Right lobe of liver (tissue), 4 donors: Measurements from ENCODE around the gene EHHADH.

Experiments
- POLR2A ChIP-seq: fragments of 450-650 bp; IDR thresholded peaks from one replicate; pipeline ENCODE4 v1.6.1; 2017; ENCODE audit warnings: antibody characterized with exemption, mild to moderate bottlenecking
- TF ChIP-seq, protein P1 (sequence below), 4 donors: fragments of 200-600 bp in 3 of 4; fragments of 450-650 bp in 1 of 4; IDR thresholded peaks; one replicate each; pipeline versions ENCODE4 v1.5.1 to v1.8.0; 2016 to 2022; ENCODE audit warnings: antibody characterized with exemption in 4 of 4, mild to moderate bottlenecking in 2 of 4
- donor health status: DM: no; HTN: no; CAD: no.
- donor health status: DM: no; HTN: no; CAD: no.
- donor health status: DM: no; HTN: yes; CAD: no.

DNA sequence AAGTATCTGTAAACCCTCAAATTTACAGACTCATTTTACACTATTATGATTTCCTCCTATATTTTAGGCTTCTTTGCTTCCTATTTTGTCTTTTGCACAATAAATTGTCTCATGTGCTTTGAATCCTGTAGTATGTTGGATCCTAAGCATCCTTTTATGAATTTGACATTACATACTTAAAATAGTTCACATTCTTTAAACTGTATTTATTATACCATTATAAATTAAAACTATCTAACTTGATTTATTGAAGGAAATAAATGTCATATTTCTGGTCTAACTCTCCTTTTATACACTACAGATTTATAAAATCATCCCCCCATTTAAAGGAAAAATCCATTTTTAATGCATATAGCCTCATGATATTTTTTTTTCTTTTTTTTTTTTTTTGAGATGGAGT is 32.6 kb downstream of the EHHADH start:
- TF ChIP-seq, protein P1, sequence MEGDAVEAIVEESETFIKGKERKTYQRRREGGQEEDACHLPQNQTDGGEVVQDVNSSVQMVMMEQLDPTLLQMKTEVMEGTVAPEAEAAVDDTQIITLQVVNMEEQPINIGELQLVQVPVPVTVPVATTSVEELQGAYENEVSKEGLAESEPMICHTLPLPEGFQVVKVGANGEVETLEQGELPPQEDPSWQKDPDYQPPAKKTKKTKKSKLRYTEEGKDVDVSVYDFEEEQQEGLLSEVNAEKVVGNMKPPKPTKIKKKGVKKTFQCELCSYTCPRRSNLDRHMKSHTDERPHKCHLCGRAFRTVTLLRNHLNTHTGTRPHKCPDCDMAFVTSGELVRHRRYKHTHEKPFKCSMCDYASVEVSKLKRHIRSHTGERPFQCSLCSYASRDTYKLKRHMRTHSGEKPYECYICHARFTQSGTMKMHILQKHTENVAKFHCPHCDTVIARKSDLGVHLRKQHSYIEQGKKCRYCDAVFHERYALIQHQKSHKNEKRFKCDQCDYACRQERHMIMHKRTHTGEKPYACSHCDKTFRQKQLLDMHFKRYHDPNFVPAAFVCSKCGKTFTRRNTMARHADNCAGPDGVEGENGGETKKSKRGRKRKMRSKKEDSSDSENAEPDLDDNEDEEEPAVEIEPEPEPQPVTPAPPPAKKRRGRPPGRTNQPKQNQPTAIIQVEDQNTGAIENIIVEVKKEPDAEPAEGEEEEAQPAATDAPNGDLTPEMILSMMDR (IDR thresholded peaks at IDR 0.05): no peak
- TF ChIP-seq POLR2A: no peak
